GM21825 (cell line): Measurements from ENCODE around the gene VPS54.
A peak's percentile ranks its signal among the peaks of the same experiment; 100 is the strongest.
"Not testable (repeated sequence)": the region's sequence is repeated elsewhere in the genome, so short reads cannot be mapped to it uniquely, and the experiment has no call there.

Source experiments
- ATAC-seq: cut with Tn5 transposase; IDR thresholded peaks from one replicate; pipeline ENCODE4 v1.9.1; 2021; ENCODE audit warnings: mild to moderate bottlenecking, moderate library complexity; ENCODE audit not compliant: unreplicated experiment

VPS54 gene

GRCh38 chr2:63874204-63875130, 144.8 kb downstream of the VPS54 start:
- no peak for ATAC-seq

DNA sequence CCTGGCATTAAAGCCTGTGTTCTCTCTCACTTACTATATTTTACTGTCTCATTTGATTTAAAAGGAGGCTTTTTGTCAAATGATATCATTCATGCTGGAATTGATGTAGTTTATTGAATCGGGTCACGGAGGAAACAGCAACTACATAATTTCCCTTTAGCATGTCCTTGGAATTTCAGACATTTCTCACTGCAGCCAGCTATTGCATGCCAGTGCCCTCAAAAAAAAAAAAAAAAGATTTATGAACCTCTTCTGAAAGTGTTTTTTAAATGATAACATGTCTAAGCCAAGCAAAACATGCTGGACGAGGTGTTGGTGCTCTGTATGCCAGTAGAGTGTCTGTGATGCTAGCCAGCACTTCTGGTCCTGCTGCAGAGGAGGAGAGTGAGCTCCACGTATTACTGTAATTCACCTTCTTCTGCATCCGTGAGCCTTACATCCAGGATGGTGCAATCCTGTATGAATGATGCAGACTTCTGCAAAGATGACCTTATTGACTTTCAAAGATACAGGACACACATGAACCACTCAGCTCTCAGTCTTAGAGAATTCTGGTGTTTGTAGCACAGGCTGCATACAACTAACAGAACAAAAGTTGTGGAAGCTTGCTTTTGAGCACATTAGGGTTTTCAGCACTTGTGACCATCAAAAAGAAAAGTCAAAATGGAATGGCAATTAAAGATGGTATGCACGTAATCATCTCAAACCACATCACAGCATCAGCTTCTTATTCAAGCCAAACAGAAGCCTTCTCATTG, 146.5 kb downstream of the VPS54 start:
- ATAC-seq = no peak

DNA sequence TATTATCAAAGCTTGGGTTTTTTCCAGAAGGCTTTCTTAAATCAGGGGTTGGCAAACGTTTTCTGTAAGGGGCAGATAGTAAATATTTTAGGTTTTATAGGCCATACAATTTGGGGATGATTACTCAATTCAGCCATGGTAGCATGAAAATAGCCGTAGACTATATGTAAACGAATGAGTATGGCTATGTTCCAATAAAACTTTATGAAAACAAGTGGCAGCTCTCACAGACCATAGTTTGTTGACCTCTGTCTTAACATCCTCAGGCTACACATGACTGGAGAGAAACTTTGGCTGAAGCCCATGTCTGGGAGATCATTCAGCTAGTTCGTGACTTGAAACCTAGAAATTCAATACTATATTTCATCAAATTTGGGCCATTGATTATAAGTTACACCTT, 147.4 kb downstream of the VPS54 start:
- no peak for ATAC-seq

GRCh38 chr2:63870679-63871078, 148.5 kb downstream of the VPS54 start:
- ATAC-seq = no peak

GRCh38 chr2:63866009-63866709, 153.1 kb downstream of the VPS54 start:
- ATAC-seq = no peak

- no peak for ATAC-seq
Measured at GRCh38 chr2:63865159-63865799, 153.9 kb downstream of the VPS54 start.

DNA sequence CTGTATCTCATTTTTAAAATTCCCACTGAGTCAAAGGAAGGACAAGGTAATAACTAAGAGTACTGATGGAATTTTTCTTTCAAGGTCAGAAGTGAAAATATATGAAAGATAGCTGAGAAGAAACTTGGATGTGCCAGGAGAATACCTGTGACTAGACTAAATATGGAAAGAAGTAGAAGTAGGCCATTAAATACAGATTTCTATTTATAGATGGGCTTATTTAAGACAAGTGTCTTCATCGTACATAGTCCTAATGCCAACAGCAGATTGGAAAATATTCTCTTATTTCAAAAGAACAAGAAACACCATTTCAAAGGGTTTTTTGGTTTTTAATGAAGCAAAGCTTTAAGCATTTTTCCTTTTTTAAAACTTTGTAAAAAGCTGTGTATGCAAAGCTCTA, 155.5 kb downstream of the VPS54 start:
- ATAC-seq = no peak

GRCh38 chr2:63862806-63863205, 156.4 kb downstream of the VPS54 start:
- ATAC-seq = no peak

GRCh38 chr2:63861220-63861822, 157.9 kb downstream of the VPS54 start:
- peak; percentile 68 for ATAC-seq

DNA sequence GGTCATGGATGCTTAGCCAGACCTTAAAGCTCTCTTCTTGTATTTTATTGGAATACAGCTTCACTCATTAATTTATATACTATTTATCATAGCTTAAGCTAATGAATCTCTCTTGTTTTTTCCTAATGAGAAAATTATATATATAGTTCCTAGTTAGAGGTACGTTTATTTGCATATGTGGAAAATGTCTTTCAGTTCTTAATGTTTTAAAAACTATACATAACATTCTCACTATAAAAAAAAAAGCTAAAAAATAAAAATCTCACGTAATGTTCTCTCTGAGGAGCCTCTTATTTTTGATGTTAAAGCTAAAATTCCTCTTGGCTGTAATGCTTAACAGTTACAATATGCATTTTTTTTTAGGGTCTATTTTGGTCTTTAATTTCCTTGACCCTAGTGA, 160.9 kb downstream of the VPS54 start:
- no peak for ATAC-seq

GRCh38 chr2:63856303-63856603, 163.0 kb downstream of the VPS54 start:
- no peak for ATAC-seq

- ATAC-seq = no peak
Measured at GRCh38 chr2:63855418-63856302, 163.6 kb downstream of the VPS54 start.

GRCh38 chr2:63853527-63854310, 165.5 kb downstream of the VPS54 start:
- ATAC-seq = no peak

DNA sequence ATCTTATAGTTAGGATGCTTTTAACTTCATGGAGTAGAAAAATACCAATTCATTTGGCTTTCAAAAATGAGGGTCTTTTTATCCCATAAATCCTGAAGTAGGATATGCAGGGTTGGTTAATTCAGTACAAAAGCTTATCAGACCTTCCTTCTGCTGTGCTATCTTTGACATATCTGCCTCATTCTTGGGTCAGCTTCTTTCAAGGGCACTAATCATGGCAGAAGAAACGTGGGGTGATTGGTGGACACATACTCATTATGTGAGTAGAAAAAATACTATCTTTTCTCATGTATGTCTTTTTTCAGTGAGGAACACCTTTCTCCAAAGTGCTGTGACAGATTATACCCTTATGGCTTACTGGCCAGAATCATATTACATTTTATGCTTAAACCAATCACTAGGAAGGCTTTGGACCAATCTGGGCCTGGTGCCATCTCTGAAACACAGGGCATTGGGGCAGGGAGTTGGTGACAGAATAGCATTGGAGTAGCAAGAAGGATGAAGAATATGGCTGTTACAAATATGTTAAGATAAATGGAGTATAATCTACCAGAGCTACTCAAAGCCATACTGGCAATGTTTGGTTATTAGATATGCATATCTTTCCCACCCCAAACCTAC, 167.4 kb downstream of the VPS54 start:
- ATAC-seq = no peak

- no peak for ATAC-seq
Measured at GRCh38 chr2:63850649-63851048, 168.6 kb downstream of the VPS54 start.

GRCh38 chr2:63850204-63850571, 169.0 kb downstream of the VPS54 start:
- ATAC-seq = no peak

- no peak for ATAC-seq
Measured at GRCh38 chr2:63849381-63850203, 169.6 kb downstream of the VPS54 start.

- ATAC-seq = not testable (repeated sequence)
Measured at GRCh38 chr2:63847571-63847970, 171.7 kb downstream of the VPS54 start.
